Measurements from ENCODE around the gene COASY. TPM values are rescaled to one million over a fixed set of nuclear protein-coding genes. Genes with fewer than 3 reads are reported as not detected.

COASY gene
- total RNA-seq (2022; extraction: Qiagen RNA extraction; ENCODE audit: low read depth), result 104 to 135 TPM (median 124 TPM) in 5 replicates

GRCh38 chr17:42561897-42562387 is at the start of gene COASY:
Gene COASY (plus strand): TSS chr17:42562148. CDS start chr17:42562623, 475 bp downstream.

DNA sequence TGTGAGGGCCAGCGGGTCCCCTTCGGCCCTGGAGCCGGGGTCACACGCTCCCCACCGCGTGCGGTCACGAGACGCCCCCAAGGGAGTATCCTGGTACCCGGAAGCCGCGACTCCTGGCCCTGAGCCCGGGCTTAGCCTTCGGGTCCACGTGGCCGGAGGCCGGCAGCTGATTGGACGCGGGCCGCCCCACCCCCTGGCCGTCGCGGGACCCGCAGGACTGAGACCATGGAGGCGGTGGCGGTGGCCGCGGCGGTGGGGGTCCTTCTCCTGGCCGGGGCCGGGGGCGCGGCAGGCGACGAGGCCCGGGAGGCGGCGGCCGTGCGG is 25.9 kb upstream of the COASY start, which contains the start of gene NAGLU:
Gene NAGLU (plus strand): TSS at position 194 of the 324 bp plus-strand sequence. CDS start 32 bp downstream, at position 226.

GRCh38 chr17:42552736-42553135 is 9.2 kb upstream of the COASY start, which contains the start of gene HSD17B1:
Gene HSD17B1 (plus strand): TSS chr17:42552923. CDS start chr17:42552934, 11 bp downstream.

DNA sequence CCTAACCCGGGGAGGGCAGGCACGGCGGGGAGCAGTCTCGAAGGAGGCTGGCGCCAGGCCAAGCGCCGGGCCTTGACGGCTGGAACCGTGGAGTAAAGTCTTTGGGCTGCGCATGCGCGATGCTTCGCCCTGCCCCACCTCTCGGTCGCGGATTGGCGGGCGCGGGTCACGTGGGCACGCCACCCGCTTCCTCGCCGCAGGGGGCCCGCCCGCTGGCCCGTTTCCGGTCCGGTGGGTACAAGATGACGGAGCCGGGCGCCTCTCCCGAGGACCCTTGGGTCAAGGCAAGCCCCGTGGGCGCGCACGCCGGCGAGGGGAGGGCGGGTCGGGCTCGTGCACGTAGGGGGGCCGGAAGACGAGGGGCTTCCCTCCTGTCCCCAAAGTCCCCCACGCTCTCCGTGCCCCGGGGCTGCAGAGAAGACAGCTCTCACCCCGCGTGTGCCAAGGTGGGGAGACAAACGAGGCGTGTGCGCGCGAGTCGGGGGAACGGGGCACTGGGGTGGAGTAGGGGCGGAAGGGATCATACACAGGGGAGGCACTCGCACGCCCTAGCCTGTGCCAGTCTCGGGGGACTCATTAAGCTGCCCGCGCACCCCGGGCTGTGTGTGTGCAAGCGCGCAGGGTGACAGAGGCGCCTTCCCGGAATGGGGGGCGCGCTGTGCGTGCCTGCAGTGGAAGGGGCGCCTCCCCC is 5.1 kb downstream of the COASY start, which contains the start of gene MLX:
Gene MLX (plus strand): TSS at position 218 of the 691 bp plus-strand sequence. CDS start 25 bp downstream, at position 243.

GRCh38 chr17:42577532-42578281 is 15.8 kb downstream of the COASY start, which contains the start of gene PSMC3IP:
Gene PSMC3IP (minus strand): TSS chr17:42577729. CDS start chr17:42577686, 43 bp downstream.

DNA sequence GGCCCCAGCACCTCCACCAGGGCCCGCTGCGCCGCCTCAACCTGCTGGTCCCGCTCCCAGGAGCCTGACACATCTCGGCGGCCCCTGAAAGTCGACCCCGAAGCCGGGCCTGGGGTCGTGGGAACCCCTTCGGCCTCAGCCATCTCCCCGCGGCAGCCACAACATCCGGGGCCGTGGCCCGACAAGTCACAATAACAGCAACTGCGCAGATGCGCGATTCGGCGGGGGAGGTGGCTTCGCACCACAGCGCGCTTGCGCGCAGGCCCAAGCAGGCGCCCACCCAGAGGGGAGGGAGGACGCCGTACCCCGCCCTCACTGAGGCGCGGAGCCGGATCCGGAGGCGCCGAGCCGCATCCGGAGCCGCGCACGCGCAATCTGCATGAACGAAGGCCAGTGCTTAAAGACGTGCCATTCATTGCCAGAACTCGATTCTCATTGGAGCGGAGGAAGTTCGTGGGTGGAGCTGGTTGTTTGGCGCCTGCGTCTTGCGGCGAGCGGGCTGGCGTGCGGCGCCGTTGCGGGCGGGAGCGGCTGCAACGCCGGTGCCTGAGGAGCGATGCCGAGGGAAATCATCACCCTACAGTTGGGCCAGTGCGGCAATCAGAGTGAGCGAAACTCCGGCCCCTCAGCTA is 47.4 kb downstream of the COASY start, which contains the start of the genes RETREG3 and TUBG1:
Gene RETREG3 (minus strand): TSS at position 193 of the 632 bp plus-strand sequence. CDS start 50 bp downstream, at position 143.
Gene TUBG1 (plus strand): TSS at position 502 of the 632 bp plus-strand sequence. CDS start 55 bp downstream, at position 557.

Other genes starting within 250 kb of the COASY start
- gene STAT3, start 173.7 kb upstream of the COASY start, total RNA-seq (2022; extraction: Qiagen RNA extraction; ENCODE audit: low read depth), result 82.9 to 90.0 TPM (median 84.6 TPM) in 5 replicates
- gene CAVIN1, start 138.9 kb upstream of the COASY start, total RNA-seq (2022; extraction: Qiagen RNA extraction; ENCODE audit: low read depth), result 423 to 509 TPM (median 462 TPM) in 5 replicates
- gene ATP6V0A1, start 103.3 kb upstream of the COASY start, total RNA-seq (2022; extraction: Qiagen RNA extraction; ENCODE audit: low read depth), result 38.9 to 52.3 TPM (median 50.4 TPM) in 5 replicates
- gene NAGLU, start 25.9 kb upstream of the COASY start, total RNA-seq (2022; extraction: Qiagen RNA extraction; ENCODE audit: low read depth), result 31.1 to 46.8 TPM (median 42.4 TPM) in 5 replicates
- 1.2 to 1.9 TPM (median 1.5 TPM) in 5 replicates for gene HSD17B1, start 9.2 kb upstream of the COASY start, total RNA-seq (2022; extraction: Qiagen RNA extraction; ENCODE audit: low read depth)
- 51.8 to 60.6 TPM (median 57.2 TPM) in 5 replicates for gene MLX, start 5.0 kb downstream of the COASY start, total RNA-seq (2022; extraction: Qiagen RNA extraction; ENCODE audit: low read depth)
- 35.3 to 49.1 TPM (median 36.5 TPM) in 5 replicates for gene PSMC3IP, start 15.6 kb downstream of the COASY start, total RNA-seq (2022; extraction: Qiagen RNA extraction; ENCODE audit: low read depth)
- 27.4 to 32.7 TPM (median 29.2 TPM) in 5 replicates for gene RETREG3, start 47.2 kb downstream of the COASY start, total RNA-seq (2022; extraction: Qiagen RNA extraction; ENCODE audit: low read depth)
- 145 to 162 TPM (median 150 TPM) in 5 replicates for gene TUBG1, start 47.5 kb downstream of the COASY start, total RNA-seq (2022; extraction: Qiagen RNA extraction; ENCODE audit: low read depth)
- 21.3 to 26.6 TPM (median 23.8 TPM) in 5 replicates for gene TUBG2, start 97.1 kb downstream of the COASY start, total RNA-seq (2022; extraction: Qiagen RNA extraction; ENCODE audit: low read depth)
- gene PLEKHH3, start 114.8 kb downstream of the COASY start, total RNA-seq (2022; extraction: Qiagen RNA extraction; ENCODE audit: low read depth), result 11.4 to 20.4 TPM (median 18.3 TPM) in 5 replicates
- 0.30 to 0.63 TPM (median 0.37 TPM) in 5 replicates for gene CCR10, start 119.7 kb downstream of the COASY start, total RNA-seq (2022; extraction: Qiagen RNA extraction; ENCODE audit: low read depth)
- gene CNTNAP1, start 120.4 kb downstream of the COASY start, total RNA-seq (2022; extraction: Qiagen RNA extraction; ENCODE audit: low read depth), result 5.1 to 6.9 TPM (median 5.5 TPM) in 5 replicates
- gene EZH1, start 182.9 kb downstream of the COASY start, total RNA-seq (2022; extraction: Qiagen RNA extraction; ENCODE audit: low read depth), result 8.1 to 12.6 TPM (median 11.6 TPM) in 5 replicates
- 0.65 to 1.3 TPM (median 0.99 TPM) in 5 replicates for gene RAMP2, start 199.1 kb downstream of the COASY start, total RNA-seq (2022; extraction: Qiagen RNA extraction; ENCODE audit: low read depth)
- gene VPS25, start 211.3 kb downstream of the COASY start, total RNA-seq (2022; extraction: Qiagen RNA extraction; ENCODE audit: low read depth), result 126 to 132 TPM (median 128 TPM) in 5 replicates
- gene WNK4, start 218.5 kb downstream of the COASY start, total RNA-seq (2022; extraction: Qiagen RNA extraction; ENCODE audit: low read depth), result 0.92 to 2.0 TPM (median 1.3 TPM) in 5 replicates
- 118 to 141 TPM (median 138 TPM) in 5 replicates for gene COA3, start 236.6 kb downstream of the COASY start, total RNA-seq (2022; extraction: Qiagen RNA extraction; ENCODE audit: low read depth)
- gene CNTD1, start 236.7 kb downstream of the COASY start, total RNA-seq (2022; extraction: Qiagen RNA extraction; ENCODE audit: low read depth), result 0.08 to 0.27 TPM (median 0.25 TPM) in 3 of 5 replicates, not detected in the others